Erythroblast (primary cell): ENCODE data around the gene RELN.

Experiments used
- GATA1 ChIP-seq: IDR thresholded peaks from 2 replicates; pipeline ENCODE4 v1.6.1; 2011; ENCODE audit warnings: low read depth, mild to moderate bottlenecking, control low read depth, low read length, moderate library complexity
- POLR2A ChIP-seq: IDR thresholded peaks from 2 replicates; pipeline ENCODE4 v1.6.1; 2011; ENCODE audit warnings: mild to moderate bottlenecking, low read length

DNA sequence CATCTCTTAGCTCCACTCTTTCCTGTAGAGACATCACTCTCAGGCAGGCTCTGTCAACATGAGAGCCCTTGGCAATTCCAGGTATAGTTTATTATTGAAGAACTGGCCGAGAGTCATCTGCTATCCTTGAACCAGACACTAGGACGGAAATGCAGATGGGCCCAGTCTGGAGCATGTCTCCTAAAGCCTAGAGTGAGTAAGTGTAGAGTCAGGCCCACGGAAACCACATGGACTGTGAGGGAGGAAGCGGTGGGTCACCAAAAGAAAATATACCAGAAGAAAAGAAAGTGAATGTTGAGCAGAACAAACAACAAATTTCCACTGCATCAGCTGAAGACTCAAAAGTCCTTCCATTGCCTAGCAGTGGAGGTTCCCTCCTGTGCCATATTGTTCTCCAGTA is 15.7 kb upstream of the RELN start:
- TF ChIP-seq POLR2A, result no peak
- no peak for TF ChIP-seq GATA1
